Activated CD4-positive, CD25-positive, alpha-beta regulatory T cell treated with anti-CD3 and anti-CD28 coated beads, Interleukin-2, amount 50 U/mL, for 24 hours (primary cell): ENCODE measurements around the gene DPP6.
"Not testable (repeated sequence)": the region's sequence is repeated elsewhere in the genome, so short reads cannot be mapped to it uniquely, and the experiment has no call there.

Source experiments
- ATAC-seq, 2 donors: fragments of 150-1000 bp; cut with Tn5 transposase; one replicate each; pipeline ENCODE4 v1.10.0; 2021; ENCODE audit warnings: mild to moderate bottlenecking in 1 of 2, moderate library complexity in 1 of 2

The DPP6 gene

DNA sequence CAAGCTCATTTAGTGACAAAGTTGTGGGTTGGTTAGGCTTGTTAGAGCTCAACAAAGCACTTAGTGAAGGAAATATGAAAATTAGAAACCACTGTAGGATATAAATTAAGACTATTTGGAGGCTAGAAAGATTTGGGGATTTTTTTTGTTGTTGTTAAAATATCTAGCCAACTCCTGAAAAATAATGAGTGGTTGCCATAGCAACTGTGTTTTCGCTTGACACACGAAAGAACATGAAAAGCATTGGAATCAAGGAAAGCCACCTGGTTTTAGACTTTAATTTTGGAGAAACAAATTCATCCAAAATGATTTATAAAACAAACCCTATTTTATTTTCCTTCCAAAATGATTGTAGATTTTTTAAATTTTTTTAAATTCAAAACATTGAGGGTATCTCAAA, 26.3 kb downstream of the DPP6 start:
- not testable (repeated sequence) for ATAC-seq

DNA sequence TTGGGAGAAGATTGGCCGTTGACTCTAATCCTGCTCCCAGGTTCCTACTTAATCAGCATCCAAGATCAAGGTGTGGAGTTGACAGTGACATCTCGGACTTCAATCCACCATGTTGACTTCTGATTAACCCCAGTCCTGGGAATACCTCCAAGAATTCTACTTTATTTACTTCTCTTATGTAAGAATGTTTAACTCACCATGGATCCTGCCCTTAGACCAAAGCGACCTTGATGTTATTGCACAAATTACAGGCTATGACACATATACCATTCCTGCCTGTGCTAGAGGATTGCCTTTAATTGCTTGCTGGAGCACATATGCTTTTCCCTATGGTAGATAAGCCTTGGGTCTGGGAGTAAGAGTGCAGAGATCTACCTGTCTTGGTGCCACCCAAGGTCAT, 28.1 kb downstream of the DPP6 start:
- not testable (repeated sequence) for ATAC-seq

DNA sequence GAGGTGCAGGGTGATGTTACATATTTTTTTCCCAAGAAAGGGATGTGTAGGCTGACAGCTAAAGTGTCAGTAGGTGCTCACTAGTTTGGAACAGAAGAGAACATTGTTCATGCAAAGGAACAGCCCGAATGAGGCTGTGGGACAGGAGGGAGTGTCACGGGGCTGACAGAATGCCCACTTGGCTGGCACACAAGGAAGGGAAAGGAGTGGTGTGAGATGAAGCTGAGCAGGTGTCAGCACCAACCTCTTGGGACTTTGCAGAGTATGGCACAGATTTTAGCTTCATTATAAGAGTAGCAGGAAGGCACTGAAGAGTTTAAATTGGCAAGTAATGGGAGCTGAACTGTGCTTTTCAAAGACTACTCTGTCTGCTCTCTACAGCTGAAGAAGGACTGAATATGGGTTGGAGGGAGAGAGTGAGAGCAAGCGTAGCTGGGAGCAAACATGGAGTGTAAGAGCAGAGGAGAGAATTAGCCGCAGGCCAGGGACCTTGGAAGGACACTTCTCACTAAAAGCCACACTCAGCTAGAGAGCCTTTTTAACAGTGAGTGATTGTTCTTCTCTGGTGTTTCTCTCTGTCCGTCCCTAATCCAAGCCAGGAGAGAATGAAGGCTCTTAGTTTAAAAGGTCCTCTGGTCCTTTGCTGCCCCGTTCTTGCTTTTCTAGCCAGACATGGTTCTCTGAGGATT, 35.0 kb downstream of the DPP6 start:
- not testable (repeated sequence) for ATAC-seq

DNA sequence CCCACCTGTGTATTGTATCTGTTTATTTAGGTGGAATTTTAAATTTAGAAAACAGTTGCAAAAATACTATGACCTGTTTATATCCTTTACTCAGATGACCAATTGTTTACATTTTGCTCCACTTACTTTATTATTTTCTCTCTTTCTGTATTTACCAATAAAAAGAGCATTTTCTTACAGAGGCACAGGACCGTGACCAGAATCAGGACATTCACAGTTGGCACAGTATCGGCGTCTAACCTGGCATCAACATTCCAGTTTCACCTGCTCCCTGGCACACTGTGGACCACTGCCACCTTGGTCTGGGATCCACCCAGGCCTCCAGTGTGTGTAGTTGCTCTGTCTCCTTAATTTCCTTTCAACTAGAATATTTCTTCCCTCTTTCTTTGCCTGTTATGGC, 39.9 kb downstream of the DPP6 start:
- not testable (repeated sequence) for ATAC-seq

DNA sequence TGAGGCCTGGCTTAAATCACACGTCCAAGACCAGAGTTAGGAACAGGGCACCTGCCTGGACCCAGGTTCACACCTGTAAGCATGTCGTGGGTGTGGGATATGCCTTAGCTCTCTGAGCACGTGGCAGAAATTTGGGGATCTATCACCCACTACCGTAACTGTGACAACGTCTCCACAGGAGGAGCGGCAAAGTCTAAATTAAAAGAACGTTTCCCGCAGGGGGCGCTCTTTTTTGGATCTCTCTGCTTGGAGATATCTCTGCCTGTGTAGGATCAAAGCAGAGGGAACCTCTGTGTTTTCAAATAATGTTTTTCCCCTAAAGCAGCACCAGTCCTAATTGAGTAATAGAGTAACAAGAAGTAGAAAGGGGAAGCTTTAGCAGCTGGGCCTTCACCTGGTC, 43.0 kb downstream of the DPP6 start:
- not testable (repeated sequence) for ATAC-seq

DNA sequence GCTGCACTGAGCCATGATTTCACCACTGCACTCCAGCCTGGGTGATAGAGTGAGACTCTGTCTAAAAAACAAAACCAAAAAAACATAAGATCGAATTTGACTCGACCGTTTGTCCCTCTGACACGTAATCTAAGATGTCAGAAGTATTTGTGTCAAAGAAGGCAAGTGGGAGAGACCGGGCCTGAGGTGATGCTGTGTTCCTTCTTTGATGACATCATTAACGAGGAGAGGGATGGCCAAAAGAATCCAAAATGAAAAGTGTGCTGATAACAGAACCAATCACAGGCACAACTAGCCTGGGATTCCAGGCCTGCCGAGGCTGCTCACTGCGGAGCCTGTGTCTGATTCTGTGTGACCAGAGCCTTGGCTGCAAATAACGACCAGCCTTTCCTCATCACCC, 52.9 kb downstream of the DPP6 start:
- not testable (repeated sequence) for ATAC-seq

DNA sequence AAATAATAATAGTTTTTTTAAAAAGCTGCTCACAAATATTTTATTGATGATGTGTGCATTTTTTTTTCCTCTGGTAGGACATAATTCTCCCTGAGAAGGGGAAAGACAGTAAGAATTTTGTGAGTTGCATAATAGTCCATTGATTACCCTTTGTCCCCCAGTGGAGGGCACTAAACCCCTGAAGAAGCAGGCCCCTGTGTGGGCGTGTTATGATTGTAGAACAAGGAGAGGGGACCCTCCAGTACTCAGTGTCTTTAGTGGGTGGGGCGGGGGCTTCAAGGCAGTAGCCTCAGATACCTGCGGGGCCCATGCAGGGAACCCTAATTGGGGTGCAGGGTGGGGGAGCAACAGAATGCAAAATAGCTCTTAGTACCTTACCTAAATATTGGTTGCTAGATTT, 57.4 kb downstream of the DPP6 start:
- not testable (repeated sequence) for ATAC-seq

DNA sequence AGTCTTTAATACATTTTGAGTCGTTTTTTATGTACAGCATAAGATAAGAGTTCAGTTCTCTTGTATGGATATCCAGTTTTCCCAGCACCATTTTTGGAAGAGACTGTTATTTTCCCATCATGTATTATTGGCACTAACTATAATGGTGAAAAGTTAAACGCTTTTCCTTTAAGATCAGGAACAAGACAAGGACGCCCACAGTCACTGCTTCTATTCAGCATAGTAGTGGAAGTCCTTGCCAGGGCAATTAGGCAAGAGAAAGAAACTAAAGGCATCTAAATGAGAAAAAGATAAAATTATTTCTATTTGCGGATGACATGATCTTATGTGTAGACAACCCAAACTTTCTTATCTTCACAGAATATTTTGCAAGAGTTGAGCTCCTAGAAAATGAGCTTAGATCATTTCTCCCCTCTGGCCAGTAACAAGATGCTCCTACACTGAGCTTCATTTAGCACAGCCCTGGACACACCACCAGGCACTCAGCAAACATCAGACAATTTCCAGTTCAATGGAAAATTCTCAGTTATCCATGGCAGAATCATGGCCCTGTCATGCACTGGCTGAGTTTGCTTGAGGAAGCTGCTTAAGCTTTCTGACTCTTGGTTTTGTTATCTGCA, 61.6 kb downstream of the DPP6 start:
- ATAC-seq: not testable (repeated sequence)

DNA sequence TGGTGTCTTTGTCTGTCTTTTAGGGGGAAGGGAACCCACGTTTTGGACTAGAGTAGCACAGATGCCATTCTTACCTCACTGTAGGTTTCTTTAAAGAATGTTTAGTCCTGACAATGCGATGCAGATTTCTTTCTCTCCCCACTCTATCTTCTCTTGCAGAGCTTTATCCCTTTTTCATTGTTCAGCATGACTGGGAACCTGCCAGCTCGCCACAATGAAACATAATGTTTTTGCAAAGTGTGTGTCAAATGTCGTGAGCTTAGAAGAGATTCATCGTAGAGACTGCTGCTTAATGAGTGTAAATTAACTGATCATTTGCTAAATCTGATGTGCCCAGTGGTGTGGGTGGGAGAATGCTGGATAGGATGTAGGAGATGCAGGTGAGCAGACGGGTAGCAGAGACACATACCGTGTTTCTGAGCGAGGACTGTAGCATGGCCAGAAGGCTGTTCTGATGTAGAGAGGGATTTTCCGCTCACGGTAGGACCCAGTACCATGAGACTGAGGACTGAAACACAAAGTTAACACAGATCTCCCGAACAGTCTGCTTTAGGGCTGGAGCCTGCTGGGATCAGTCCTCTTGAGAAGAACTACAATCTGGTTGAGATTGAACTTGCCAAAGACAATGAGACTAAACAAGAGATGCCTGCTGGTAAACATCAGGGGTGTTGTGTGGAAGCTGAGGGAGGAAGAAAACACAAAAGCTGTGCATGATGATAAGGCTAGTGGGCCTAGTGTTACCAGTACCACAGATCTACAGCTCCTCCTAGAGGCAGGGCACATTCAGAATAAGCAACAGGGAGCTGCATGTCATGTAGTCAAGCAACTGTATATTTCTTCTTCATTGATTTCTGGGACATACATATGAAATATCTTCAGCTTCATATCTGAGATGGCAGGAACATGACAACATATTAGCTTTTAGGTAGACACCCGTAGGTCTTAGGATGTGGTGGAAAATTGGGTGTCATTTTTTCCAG, 65.5 kb downstream of the DPP6 start:
- ATAC-seq: not testable (repeated sequence)

DNA sequence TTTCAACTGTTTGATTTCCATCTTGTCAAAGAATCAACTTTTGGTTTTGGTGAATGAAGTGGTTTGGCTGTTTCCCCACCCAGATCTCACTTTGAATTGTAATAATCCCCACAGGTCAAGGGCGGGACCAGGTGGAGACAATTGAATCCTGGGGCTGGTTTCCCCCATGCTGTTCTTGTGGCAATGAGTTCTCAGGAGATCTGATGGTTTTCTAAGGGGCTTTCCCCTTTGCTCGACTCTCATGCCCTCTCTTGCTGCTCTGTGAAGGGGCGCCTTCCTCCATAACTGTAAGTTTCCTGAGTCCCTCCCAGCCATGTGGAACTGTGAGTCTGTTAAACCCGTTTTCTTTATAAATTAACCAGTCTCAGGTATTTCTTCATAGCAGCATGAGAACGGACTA, 68.6 kb downstream of the DPP6 start:
- not testable (repeated sequence) for ATAC-seq

DNA sequence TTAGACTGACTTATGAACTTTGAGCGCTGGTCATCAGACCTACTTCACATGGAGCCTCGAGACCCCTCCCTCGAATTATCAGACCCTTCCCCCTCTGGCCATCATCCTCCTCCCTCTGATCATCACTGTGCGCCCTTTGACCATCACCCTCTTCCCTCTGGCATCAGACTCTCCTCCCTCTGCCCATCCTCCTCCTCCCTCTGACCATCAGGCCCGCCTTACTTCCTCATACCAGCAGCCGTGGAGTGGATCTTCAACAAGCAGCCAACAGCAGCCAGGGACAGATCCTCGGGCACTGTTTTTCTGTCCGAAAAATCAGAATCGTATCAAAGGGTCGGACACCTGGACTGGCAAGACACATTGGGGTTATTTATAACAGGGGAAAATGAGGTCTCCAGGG, 70.5 kb downstream of the DPP6 start:
- ATAC-seq: not testable (repeated sequence)

DNA sequence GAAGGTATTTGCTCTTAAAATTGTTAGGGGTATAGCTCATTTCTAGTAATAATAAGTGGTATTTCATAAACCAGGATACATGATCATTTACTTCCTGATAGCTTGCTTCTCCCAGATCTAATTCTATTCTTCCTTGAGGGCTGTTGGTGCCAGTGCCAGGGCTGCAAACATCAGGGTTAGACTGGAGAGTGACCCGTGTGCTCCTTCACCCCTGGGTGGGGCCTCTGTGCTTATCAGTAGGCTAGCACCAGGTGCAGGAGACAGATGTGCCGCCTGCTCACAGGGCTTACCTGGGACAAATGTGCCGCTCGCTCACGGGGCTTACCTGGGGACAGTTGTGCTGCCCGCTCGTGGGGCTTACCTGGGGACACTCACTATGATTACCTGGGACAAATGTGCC, 71.2 kb downstream of the DPP6 start:
- not testable (repeated sequence) for ATAC-seq

DNA sequence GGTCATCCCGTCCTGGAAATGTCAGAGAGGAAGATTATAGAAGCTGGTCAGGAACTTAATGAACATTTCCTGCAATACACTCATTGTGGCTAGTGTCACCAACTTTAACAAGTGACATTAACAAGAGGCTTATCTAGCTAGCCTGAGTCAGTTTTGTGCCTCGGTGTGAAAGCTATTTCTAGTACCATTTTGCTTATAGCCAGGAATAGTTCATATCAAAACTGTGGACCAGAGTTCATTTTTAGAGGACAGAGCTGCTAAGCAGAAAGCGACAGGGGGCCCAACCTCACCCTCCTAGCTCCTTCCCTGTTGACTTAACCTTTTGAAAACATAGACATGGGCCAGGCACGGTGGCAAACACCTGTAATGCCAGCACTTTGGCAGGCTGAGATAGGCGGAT, 76.9 kb downstream of the DPP6 start:
- ATAC-seq: not testable (repeated sequence)

DNA sequence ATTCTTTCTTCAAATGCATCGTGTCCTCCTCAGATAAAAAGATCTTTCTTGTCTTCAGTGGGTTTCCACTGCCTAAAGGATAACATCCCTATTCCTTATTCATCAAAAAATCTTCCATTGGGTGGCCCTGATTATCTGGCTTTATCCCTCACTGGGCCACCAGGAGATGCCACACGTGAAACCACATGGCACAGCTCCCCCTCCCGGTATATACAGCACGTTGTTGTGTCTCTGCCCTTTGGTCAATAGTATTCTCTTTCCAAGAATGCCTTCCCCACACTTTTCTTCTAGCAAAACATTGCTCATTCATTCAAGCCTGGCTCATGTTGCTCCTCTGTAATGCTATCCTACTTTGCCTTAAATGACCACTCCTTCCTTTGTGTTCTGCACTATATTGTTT, 80.4 kb downstream of the DPP6 start:
- ATAC-seq: not testable (repeated sequence)

DNA sequence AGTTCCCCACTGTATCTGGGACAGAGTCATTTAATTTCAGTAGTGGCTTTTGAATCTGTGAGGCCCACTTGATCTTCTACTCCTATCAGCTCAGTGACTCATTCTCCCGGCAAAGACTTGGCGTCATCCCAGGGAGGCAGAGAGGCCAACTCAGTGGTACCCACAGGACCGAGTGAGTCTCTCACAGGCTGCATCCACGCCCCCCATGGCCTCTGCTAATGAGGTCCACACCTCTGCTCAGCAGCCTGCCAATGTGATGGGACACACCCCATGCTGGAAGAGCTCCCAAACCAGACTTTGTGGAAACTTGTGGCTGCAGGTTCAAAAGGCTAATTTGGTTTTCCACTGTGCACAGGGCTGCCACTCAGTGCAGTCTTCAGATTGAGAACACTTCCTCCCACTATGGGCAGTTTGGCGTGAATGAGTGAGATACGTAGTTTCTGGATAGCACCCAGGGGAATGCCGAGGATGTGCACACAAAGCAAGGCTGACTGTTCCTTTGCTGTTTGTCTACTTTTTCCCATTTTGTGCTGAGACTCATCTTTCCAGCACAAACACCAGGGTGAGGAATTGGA, 81.6 kb downstream of the DPP6 start:
- not testable (repeated sequence) for ATAC-seq

DNA sequence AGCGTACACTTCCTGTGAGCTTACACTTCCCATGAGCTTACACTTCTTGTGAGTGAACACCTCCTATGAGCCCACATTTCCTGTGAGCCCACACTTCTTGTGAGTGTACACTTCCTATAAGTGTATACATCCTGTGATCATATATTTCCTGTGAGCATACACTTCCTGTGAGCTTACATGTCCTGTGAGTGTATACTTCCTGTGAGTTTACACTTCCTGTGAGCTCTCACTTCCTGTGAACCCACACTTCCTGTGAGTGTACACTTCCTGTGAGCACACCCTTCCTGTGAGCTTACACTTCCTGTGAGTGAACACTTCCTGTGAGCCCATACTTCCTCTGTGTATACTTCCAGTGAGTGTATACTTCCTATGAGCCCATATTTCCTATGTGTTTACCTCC, 82.5 kb downstream of the DPP6 start:
- ATAC-seq: peak; percentile 48 to 59

DNA sequence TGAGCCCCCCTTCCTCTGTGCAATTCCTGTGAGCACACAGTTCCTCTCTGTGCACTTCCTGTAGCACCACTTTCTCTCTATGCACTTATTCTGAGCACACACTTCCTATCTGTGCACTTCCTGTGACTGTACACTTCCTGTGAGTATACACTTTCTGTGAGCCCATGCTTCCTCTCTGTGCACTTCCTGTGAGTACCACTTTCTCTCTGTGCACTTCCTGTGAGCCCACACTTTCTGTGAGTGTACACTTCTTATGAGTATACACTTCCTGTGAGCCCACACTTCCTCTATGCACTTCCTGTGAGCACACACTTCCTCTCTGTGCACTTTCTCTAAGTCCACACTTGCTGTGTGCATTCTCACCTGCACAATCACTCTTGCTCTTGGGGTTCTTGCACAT, 83.4 kb downstream of the DPP6 start:
- not testable (repeated sequence) for ATAC-seq

DNA sequence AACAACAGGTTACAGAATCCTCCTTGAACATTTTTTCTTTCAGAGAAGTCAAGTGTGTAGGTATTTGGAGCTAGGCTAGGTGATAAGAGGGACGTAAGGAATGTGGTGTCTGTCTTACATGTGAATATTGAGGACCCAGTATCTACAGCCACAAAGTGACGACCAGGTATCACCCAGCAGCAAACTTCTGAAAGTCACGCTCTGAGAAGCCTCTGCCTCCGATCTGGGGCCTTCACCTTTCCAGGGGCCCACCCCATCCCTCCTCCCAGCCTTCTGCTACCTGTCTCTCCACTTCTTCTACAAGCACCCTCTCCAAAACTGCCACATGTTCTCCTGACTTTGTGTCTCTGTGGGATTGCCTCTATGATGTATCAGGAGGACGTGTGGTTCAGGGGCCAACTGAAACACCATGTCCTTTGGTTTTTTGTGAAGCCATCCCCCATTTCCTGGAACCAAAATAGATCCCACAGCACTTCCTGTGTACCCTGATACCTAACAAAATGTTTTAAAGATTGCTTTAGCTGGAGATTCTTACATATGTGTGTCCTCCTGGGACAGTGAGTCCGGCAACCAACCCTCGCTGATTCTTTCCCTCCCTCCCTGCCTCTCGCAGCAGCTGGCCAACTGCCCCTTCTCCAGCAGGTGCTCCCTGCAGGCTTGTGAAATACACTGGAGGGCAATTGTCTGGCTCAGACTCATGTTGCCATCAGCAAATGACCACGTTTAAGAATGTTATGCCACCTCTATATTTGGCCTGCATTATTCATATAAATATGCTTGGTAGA, 93.9 kb downstream of the DPP6 start:
- not testable (repeated sequence) for ATAC-seq

DNA sequence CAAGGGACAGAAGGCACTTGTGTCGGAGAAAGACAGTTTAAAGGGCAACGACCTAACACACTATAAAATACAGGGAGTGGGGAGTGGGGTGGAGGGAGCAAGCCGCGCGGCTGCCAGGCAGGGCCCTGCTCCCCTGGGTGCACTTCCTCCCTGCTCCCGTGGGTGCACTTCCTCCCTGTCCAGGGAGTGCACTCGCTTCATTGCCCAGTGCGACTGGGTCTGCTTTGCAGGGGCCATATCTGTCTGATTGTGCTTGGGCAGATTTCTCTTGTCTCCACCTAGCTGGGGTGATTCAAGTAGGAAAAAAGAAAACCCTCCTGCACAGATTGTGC, 94.5 kb downstream of the DPP6 start:
- ATAC-seq: not testable (repeated sequence)

DNA sequence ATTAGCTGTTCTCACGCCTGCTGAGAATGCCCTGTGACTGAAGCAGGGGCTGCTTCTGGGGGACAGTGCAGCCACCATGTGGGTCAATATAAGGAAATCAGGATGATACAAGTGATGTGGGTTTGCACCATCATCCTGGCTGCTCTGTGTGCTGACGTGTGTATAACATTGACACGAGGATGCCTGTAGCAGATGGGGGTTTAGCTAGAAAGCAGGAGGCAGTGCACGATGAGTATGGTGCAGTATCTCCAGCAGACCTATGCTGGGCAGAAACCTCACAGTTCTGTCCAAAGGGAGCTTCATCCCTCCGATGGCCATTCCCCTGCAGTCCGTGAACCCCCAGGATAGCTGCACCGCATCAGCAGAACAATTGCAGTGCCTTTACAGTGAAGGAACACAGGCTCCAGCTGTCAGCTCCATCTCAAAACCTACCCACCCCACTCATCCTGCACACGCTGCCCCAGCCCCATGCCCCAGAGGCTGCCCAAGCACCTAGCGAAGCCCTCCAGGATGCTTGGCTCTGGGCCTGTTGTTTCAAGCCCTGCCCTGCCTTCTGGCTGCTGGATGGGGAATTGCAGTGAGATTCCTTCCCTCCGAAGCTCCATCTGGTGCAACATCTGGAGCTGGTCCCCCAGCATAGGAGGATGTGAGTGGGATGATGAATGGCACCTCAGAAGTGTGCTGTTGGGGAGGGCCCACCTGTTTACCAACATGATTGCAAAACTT, 96.8 kb downstream of the DPP6 start:
- ATAC-seq: not testable (repeated sequence)

DNA sequence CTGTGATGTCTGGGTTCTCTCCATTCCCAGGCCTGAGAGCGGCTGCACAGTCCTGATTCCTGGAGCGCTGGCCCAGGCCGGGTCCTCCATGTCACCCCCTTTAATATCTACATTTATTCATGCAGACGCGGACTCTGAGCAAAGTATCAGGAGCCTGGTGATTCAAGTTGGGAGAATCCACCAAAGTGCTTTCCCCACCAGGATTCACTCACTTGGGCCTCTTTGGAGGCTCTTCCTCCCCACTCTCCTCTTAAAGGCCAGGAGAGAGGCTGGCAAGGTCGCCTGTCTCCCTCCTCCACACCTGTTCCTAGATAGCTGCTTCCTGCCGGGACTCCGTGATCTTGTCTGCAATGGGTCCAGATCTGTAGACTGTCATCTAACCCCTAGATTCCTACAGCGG, 98.5 kb downstream of the DPP6 start:
- ATAC-seq: not testable (repeated sequence)

DNA sequence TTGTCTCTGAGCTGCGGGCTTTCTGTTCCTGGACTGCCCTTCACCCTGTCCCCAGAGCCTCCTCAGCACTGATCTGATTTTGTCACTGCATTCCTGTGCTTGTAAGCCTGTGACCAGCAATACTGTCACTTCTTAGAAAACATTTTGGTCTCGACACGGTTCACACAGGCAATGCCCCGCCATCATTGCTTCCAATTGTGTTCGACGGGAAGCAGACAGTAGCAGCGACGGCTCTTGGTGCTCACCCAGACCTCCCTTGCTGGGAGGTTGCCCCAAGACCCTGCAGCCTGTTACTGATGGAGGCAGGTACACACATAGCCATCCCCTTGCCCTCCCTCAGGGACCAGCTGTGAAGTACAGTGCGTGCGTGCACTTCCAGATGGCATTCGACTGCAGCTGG, 99.1 kb downstream of the DPP6 start:
- not testable (repeated sequence) for ATAC-seq
